H4 (cell line): ENCODE results near the gene TXNL1. TPM values are rescaled to one million over a fixed set of nuclear protein-coding genes. Genes with fewer than 3 reads are reported as not detected.
A peak's percentile ranks its signal among the peaks of the same experiment; 100 is the strongest.
"Not testable (repeated sequence)": the region's sequence is repeated elsewhere in the genome, so short reads cannot be mapped to it uniquely, and the experiment has no call there.

ENCODE experiments used
- DNase-seq: peaks from one replicate; pipeline ENCODE4 v3.0.0-alpha.2; 2015; ENCODE audit warnings: low spot score
- total RNA-seq: library from RNA; depleted of rRNA; stranded (reverse); fragments of >200 nt; shearing (Covaris generic); gene quantifications from 2 replicates; pipeline ENCODE4 v1.2.3, GENCODE V29; 2014; rRNA removed

TXNL1 gene
- total RNA-seq: 102 and 144 TPM in 2 replicates

DNA sequence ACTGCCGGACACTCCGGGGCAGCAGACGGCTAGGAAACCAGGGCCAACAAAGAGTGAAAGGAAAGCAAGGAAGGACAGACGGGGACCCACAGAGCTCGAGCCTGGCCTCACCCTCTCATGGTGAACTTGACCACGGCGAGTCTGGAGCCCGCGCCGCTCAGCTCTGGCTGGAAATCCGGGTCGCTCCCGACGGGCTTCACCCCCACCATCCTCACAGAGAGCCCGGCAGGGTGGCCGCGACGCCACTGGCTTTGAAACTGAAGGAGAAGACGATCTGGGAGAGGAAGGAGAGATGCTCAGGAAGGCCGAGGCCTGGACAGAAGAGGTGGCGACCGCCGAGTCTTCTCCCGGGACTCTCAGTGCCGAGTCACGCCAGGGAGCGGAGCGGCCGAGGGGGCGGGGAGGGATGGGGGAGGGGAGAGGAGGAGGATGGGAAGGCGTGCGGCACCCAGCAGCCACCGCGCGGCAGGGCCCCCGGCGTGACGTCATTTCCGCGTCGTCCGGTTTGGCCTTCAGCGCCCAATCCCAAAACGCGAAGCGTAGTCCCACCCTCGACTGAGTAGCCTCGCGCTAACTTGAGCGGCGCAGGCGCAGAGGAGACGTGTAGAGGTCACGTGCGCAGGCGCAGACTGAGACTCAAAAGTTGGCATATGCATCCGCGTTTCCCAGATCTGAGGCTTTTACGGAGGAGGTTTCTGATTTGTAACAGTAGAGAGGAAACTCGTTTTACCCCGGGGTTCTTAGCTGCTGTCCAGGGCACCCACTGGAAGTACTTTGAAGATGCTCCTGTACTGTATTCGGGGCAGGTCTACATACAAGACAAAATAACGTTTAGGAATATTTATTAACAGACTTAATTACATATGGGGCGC, at the start of gene TXNL1:
TSS of gene TXNL1 (minus strand) at position 361 of the 872 bp plus-strand sequence. CDS start at position 209, 152 bp downstream.
- peak; percentile 99 for DNase-seq

DNA sequence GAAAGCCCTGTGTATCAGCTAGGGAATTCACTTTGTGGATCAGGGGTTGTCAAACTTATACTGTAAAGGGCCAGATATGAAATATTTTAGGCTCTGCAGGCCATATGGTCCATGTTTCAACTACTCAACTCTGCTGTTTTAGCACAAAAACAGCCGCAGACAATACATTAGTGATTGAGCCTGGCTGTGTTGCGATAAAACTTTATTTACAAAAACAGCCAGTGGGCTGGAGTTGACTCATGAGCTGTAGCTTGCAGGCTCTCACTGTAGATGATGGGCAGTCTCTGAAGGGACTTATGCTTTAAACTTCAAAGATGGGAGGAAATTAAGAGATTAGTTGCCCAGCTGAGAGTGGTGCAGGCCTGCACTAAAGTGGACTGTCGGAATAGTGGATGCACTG, 45.9 kb upstream of the TXNL1 start:
- no peak for DNase-seq

DNA sequence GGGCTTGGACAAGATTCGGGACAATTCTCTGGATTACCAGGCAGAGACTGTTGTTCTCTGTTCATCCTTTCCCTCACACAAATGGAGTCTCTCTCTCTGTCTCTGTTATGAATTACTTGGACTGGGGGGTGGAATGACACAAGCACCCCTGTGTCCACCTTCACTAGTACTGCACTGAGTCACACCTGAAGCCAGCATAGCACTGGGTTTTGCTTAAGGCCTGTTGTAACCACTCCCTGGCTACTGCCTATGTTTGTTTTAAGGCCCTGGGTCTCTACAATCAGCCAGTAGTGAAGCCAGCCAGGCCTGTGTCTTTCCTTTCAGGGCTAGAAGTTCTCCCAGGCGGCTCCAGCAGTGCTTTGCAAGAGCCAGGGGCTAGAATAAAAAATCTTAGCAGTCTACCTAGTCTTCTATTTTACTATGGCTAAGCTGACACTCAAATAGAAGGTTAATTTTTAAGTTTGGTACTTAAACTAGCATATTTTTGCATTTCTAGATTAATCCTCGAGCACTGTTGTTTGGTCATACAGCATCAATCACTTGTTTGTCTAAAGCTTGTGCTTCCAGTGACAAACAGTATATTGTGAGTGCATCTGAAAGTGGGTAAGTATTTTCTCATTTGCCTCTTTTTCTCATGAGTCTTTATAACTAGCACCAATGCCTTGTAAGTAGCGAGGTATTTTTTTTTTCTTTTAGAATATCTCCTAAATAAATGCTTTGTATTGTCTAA, 40.6 kb upstream of the TXNL1 start:
- DNase-seq: no peak

DNA sequence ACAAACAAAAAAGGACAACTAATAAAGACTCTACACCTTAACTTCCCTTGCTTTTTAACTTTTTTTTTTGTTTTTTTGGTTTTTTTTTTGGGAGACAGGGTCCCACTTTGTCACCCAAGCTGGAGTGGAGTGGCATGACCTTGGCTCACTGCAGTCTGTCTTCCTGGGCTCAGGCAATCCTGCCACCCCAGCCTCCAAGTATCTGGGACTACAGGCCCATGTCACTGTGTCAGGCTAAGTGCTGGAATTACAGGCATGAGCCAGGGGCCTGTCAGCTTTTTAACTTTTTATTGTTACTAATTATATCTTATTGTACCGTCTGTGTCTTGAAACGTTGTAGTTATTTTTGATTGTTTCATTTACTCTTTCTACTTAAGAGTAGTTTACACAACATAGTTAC, 38.2 kb upstream of the TXNL1 start:
- no peak for DNase-seq

DNA sequence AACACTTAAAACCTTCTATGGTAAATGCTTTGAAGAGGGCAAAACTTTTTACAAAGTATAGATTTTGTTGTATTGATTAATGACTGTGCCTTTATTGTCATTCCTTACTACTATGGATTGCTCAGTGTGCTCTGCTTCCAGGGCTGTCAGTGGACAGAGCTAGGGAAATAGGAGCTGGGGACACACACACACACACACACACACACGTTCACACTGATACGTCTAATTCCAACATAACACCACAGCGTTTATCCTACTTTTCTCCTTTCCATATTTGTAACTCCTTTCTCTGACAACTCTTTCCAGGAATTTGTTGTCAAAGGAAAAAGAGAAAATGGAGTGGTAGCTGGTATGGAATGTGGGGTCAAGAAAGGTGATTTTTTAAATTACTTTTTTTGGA, 34.6 kb upstream of the TXNL1 start:
- DNase-seq: no peak

DNA sequence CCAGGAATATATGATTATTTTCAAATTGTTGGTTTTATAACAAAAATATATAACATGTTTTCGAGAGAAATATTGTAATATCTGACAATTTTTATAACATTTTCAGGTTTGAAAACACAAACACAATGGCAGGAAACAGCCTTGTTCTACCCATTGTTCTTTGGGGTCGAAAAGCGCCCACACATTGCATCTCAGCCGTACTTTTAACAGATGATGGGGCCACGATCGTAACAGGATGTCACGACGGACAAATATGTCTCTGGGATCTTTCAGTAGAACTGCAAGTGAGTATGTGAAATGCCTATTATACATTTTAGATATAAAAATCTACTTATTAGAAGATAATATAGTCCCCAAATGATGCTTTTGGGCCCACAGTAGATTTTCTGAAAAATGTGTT, 34.0 kb upstream of the TXNL1 start:
- no peak for DNase-seq

DNA sequence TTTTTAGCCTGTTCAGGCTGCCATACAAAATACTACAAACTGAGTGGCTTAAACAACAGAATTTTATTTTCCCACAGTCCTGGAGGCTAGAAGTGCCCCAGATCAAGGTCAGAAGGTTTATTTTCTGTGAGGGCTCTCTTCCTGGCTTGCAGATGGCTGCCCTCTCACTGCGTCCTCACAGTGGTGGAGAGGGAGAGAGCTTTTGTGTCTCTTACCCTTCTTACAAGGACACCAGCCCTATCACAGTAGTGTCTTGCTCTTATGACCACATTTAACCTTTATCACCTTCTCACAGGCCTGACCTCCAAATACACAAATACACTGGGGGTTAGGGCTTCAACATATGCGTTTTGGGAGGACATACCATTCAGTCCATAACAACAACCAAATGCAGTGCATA, 24.5 kb upstream of the TXNL1 start:
- no peak for DNase-seq

DNA sequence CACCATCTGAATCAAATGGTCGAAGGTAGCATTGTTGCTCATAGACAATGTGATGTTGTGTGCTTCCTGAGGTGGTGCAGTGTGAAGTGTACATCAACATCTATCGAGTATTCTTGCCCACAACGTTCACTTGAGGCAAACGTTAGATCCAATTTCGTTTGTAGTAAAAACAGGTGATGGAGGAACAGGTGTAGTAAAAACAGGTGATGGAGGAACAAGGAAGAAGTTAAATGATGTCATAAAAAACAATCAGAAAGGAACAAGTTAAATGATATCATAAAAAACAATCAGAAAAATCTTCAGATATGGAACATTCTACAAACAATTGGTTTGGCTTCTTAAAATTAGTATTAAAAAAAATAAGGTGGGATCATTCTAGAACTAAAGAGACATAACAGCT, 24.1 kb upstream of the TXNL1 start:
- no peak for DNase-seq

DNA sequence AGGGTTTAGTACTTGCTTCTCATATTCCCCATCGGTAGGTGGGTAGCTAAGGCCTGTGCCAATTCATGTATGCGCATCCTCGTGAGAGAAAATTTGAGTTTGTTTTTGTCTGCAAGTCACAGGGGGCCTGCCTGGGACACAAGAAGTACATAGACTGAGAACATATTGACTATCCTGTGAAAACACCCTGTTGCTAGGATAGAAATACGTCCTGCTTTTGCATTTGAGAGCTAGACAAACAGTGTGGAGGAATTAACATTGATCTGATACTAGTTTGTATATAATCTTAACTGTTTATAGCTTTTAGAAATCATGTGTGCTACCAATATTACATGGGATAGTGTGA, 23.6 kb upstream of the TXNL1 start:
- DNase-seq: no peak

DNA sequence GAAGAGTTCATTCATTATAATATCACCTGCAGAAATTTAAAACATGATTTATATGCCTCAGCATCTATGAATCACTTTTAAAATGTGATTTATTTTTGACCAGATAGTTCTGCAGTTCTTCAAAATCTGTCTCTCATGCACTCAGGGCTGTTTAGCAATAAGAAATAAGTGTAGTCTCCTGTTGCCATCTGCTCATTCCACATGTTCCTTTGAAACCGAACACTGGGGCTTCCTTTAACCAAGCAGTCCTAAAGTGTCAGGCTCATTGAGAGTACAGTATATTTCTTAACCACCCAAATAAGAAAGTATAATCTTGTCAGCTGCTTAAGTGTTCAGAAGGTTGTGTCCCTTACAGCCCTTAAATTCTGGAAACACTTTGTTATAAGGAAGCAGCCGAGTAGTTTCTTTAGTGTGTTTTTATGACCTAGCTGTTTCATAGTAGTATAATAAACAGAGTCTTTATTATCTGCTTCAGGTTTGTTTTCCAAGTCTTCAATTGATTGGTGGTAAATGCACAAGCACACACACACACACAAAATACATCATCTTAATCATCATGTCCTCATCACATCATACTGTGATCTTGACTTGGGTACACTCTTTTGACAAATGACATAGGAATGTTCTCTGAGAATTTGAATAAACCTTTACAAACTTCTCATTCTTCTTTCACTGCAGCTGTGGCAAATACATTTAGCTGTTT, 23.1 kb upstream of the TXNL1 start:
- no peak for DNase-seq

DNA sequence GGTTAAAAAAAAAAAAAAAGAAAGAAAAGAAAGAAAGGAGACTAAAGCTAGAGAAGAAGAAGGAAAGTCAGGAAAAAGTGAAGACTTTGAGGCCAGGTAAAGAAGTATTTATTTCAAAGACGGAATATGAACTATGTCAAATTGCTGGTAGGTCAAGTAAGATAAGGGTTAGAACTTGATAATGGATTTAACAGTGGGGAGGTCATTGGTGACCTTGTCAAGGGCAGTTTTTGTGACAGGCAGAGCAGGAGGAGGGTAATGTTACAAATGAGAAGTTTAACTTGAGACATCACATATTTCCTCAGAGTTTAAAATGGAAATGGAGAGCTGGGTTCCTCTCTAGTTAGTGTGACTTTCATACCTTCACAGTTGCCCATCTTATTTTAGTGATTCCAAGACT, 22.3 kb upstream of the TXNL1 start:
- no peak for DNase-seq

DNA sequence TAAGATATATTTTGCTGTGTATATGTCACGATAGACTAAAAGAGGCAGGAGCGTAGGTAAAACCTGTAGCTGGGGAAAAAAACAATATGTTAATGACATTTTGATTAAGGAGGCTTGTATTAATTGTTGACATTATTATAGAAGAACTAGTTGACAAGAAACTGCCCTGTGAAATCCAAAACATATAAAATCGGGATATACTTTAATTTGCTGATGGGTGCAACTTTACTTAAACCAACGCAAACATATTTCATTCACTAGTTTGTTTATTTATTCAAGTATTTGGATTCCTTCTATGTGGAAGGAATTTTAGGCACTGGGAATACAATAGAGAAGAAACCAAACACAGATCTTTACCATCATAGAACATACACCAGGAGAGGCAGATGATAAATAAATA, 20.7 kb upstream of the TXNL1 start:
- DNase-seq: no peak

DNA sequence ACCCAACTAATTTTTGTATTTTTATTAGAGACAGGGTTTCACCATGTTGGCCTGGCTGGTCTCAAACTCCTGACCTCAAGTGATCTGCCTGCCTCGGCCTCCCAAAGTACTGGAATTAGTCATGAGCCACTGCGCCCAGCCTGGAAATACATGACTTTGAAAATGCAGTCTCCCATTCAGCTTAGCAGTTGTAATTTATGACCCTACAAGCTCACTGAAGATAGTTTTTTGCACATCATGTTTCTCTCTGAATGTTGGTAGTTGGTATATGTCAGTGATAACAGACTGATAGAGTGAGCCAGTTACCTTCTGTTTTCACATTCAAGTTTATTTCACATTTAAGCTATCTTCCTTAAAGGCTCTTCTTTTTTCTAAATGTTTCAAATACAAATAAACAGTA, 19.9 kb upstream of the TXNL1 start:
- no peak for DNase-seq

DNA sequence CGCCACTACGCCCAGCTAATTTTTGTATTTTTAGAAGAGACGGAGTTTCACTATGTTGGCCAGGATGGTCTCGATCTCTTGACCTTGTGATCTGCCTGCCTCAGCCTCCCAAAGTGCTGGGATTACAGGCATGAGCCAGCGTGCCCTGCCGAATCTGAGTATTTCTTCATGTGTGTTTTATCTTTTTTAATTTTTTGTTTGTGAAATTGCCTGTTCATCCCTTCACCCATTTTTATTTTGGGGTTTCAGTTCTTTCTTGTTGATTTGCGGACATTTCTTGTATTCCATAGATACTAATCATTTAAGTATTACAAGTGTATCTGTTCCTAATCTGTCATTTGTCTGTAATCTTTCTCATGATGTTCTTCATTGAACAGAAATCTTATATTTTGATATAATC, 15.9 kb upstream of the TXNL1 start:
- DNase-seq: not testable (repeated sequence)

DNA sequence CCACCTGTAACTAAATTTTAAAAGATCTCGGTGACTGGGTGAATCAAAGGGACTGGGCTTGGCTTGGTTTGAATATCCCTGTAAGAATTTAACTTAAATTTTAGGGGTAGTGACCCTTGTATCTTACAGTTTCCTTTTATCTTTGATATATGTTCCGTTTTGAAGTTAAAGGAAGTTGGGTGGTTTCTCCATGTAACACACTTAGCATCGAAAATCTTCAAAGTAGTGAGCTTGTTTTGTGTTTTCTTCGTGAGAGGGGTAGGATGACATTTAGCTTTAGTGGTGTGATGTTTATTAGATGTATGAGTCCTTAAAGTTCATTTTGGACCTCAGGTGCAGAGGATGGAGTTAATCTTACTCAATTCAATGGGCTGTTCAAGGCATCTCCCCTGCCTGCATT, 14.4 kb upstream of the TXNL1 start:
- DNase-seq: no peak

DNA sequence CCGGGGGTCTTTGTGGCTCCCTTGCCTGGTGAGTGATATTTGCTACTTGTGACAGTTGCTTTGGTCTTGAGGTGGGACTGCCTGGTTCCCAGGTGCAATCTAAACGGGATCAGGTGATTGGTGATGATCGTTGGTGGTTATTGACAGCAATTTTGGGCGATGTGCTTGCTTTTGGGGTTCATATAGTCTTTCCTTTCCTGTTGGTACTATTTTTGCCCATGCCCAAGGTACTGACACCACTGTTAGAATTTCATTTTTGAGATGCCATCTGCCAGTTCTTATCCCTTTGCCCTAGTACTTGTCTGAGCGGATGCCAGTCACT, 13.3 kb upstream of the TXNL1 start:
- no peak for DNase-seq

DNA sequence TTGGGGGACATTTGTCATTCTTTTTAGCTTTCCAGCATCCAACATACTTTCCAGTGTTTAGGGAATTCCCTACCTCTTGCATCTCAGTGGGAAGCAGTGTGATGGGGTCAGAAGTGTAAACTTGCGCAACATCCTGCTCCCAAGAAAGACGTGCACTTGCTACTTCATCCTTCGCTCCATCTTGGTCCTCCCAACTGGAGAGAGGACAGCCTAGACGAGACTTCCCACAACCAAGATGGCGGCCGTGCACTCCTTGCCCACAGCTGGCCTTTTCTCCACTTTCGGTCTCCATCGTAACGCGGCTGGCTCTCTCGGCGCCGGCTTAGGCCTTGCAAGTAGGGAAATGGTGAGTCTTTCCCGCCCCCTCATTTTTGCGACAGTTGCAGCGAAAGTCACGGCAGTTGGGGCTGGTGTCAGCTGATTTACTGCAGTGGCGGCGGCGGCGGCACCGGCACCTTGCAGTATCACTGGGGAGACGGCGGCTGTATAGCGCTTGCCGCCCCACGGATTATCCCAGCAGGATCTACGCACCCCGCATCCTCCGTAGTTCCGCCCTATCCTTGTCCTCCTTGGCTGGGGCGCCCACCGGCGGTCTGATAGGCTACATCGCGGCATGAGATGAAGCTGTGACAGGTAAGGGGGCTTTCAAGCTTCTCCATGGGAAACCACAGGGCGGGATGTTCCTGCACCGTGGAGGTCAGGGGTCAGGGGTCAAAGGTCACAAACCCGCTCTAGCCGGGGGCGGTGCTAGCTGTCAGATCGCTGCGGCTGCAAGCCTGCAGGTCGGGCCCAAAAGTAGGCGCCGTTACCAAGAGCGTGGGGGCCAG, 12.8 kb upstream of the TXNL1 start, which contains the start of gene WDR7:
TSS of gene WDR7 (plus strand) at position 416 of the 827 bp plus-strand sequence. CDS start 21,157 bp downstream, outside the sequence.
- peak; percentile 99 for DNase-seq

DNA sequence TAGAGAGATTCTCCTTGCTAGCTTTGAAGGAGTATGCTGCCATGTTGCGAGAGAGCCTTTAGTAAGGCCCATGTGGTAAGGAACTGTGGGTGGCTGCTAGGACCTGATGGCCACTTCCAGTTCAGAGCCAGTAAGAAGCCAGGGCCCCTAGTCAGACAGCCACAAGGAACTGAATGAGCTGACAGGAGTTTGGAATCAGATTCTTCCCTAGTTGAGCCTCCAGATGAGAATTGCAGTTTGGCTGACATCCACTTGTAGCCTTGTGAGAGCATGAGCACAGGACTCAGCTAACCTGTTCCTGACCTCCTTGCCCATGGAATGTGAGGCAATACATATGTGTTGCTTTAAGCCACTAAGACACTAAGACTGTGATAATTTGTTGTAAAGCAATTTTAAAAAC, 11.6 kb upstream of the TXNL1 start:
- no peak for DNase-seq

DNA sequence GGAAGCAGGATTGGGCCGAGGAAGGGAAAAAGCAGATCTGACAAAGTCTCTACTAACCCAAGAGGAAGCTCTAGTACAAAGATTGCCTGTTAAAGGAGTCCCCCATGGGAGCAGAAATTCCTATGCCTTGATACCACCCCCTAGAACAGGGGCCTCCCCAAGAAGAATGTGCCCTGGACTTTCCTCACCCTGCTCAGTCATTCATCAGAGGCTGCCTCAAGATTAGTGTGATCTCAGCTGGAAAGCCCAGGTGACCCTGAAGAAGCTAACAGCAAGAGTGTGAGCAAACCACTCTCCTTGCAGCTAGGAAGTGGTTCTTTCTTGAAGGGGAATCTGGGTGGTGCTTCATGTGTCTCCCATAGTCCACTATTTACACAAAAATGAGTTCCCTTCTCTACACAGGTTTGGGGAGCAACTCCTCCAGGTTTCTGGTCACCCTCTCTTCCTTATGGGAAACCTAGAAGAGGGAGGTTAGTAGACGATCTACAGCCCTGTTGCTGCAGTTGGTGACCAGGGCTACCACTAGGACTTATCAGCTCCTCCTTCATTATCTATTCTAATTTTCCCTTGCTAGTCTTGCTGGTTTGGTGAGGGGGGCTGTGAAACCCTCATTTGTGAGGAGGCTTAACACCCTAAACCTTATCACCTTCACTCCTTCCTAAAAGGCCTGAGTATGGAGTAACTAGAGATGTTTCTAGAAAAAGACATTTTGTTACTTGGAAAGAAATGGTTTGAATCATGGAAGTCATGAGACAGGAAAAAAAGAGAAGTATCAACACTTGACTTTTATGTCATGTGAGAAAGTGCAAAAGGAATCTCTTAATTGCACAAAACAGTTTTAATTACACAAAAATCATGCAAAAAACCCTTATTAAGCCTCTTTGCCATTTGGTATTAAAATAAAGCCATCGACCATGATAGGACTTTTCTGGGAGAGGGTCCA, 9.8 kb upstream of the TXNL1 start:
- DNase-seq: no peak

DNA sequence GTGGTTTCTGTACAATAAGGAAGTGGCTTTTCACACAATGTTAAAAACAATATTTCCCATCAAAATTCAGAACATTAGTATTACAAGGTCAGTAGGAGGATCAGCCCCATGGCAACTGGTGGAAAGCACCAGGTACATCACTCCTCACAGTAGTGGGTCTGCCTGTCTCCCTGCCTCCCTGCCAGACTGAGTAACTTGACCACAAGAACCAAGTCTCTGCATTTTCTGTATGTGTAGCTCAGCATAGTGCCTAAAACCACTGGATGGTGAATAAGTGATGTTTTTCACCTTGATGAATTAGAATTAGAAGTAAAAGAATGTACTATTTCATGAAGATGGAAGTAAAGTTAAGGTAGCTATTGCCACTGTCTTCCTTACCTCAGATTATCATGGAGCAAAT, 8.7 kb upstream of the TXNL1 start:
- no peak for DNase-seq
